ENCODE data around the gene MAGOHB. TPM values are rescaled to one million over a fixed set of nuclear protein-coding genes. Genes with fewer than 3 reads are reported as not detected.

The MAGOHB gene
- total and polyA plus RNA-seq, 10 of the 15 experiments (the other 5 are each of a cell fraction or from before 2014, with no cell fraction given) = 30.6 to 217 (median 55.2) TPM

DNA sequence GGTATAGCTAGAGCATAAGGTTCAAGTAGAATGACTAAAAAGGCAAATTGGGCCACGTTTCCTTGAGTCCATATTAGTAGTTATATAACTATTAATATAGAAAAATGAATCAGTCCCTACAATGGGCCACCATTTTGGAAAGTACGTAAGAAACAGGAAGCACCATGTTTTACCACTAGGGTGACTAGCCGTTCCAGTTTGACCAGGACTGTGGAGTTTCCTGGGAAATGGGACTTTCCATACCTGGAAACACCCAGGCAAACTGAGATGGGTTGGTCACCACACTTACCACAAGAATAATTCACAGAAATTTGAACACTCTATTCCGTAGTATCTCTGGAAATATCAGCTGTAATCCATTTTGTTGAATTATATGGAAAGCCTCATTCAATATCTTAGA lies 2.1 kb upstream of the MAGOHB start:
- Histone ChIP-seq H3K4me3 (no peak overlapping the region), H4K20me1 (ENCODE audit: control insufficient read depth, insufficient read depth) (no peaks in the 10 kb centered on the region), H3K79me2 (ENCODE audit: control insufficient read depth, insufficient read depth, low read length) (peaks cover 28% of the 10 kb centered on the region), H2AFZ (ENCODE audit: control insufficient read depth, low read depth, low read length) (no peak overlapping the region), H3K36me3 (ENCODE audit: control insufficient read depth in 2 of 2, insufficient read depth in 2 of 2, low read length in 1 of 2) (no peaks in the 10 kb centered on the region), H3K4me2 (ENCODE audit: control insufficient read depth, insufficient read depth) (no peak overlapping the region), H3K4me1 (ENCODE audit: control insufficient read depth, insufficient read depth, low read length) (no peaks in the 10 kb centered on the region), H3K27me3 (replicated peaks in 1 of 2; ENCODE audit: control insufficient read depth in 2 of 2, insufficient read depth in 2 of 2, low read length in 1 of 2) (no peaks in the 10 kb centered on the region), H3K9me3 (replicated peaks; ENCODE audit: control insufficient read depth, insufficient read depth, low read length) (no peaks in the 10 kb centered on the region; the same call in 2 of the 3 replicates), H3K9ac (ENCODE audit: control insufficient read depth, insufficient read depth, low read length) (no peak overlapping the region), H3K27ac (ENCODE audit: control insufficient read depth, insufficient read depth) (no peak overlapping the region)
- POLR2A ChIA-PET = no interaction called here
- RAD21 ChIA-PET (ENCODE audit: unreplicated experiment) = no interaction called here
- CTCF ChIA-PET = interaction anchor here (1.6 kb wide), 1 partner anchor 103 kb away, joined by 4 read pairs; no protein-coding TSS in a partner anchor
- FAIRE-seq = no peak
- in situ Hi-C loops (cut with MboI) (no loop called here), intact Hi-C loops (cut with micrococcal nuclease; ENCODE audit: unreplicated experiment) (no loop called here)
- TF ChIP-seq SIX5 (IDR thresholded peaks at IDR 0.05; ENCODE audit: low read depth, low read length, severe bottlenecking) (no peak), WRNIP1 (IDR thresholded peaks at IDR 0.05; ENCODE audit: borderline replicate concordance, low read depth, low read length) (no peak), IRF4 (IDR thresholded peaks at IDR 0.05; ENCODE audit: low read depth, low read length) (no peak), NKRF (conservative IDR thresholded peaks at IDR 0.05) (no peak), SMARCA5 (IDR thresholded peaks at IDR 0.05) (no peak), NR2F1 (conservative IDR thresholded peaks at IDR 0.05) (no peak), NFIC (IDR thresholded peaks at IDR 0.05; ENCODE audit: low read depth, low read length) (no peak), POLR2AphosphoS5 (IDR thresholded peaks at IDR 0.05; ENCODE audit: low read length) (no peak), ATF7 (IDR thresholded peaks at IDR 0.05; ENCODE audit: low read depth) (no peak)
- TF ChIP-seq, protein P1, sequence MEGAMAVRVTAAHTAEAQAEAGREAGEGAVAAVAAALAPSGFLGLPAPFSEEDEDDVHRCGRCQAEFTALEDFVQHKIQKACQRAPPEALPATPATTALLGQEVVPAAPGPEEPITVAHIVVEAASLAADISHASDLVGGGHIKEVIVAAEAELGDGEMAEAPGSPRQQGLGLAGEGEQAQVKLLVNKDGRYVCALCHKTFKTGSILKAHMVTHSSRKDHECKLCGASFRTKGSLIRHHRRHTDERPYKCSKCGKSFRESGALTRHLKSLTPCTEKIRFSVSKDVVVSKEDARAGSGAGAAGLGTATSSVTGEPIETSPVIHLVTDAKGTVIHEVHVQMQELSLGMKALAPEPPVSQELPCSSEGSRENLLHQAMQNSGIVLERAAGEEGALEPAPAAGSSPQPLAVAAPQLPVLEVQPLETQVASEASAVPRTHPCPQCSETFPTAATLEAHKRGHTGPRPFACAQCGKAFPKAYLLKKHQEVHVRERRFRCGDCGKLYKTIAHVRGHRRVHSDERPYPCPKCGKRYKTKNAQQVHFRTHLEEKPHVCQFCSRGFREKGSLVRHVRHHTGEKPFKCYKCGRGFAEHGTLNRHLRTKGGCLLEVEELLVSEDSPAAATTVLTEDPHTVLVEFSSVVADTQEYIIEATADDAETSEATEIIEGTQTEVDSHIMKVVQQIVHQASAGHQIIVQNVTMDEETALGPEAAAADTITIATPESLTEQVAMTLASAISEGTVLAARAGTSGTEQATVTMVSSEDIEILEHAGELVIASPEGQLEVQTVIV (IDR thresholded peaks at IDR 0.05; ENCODE audit: borderline replicate concordance, partially characterized antibody) = no peak
- no peak for DNase-seq (ENCODE audit: low read depth, low spot score)
- no peak for ATAC-seq
- no TSS peak for BruUV-seq (replicated peaks)
- SMC1A ChIA-PET (ENCODE audit: uncharacterized antibody, unreplicated experiment) = no interaction called here
- WGBS (ENCODE audit: insufficient coverage, insufficient replicate concordance, low lambda C conversion rate, missing lambda C conversion rate) = 58% methylated on average over 4 of the region's 4 CpGs

All from GM12878 (cell line).